OCI-LY3 (cell line): ENCODE data around the gene CRISP1.

Experiments used
- EZH2phosphoT487 ChIP-seq: fragments of 200-600 bp; shearing (Covaris generic); IDR thresholded peaks from 2 replicates; pipeline ENCODE4 v1.6.1; 2018; ENCODE audit warnings: antibody characterized with exemption, mixed run types, low read depth
- TF ChIP-seq, protein P1 (sequence below): fragments of 200-600, 300-600 bp; sonication (generic); IDR thresholded peaks from 2 replicates; pipeline ENCODE4 v1.5.1; 2014; ENCODE audit warnings: antibody characterized with exemption, low read length, low read depth

DNA sequence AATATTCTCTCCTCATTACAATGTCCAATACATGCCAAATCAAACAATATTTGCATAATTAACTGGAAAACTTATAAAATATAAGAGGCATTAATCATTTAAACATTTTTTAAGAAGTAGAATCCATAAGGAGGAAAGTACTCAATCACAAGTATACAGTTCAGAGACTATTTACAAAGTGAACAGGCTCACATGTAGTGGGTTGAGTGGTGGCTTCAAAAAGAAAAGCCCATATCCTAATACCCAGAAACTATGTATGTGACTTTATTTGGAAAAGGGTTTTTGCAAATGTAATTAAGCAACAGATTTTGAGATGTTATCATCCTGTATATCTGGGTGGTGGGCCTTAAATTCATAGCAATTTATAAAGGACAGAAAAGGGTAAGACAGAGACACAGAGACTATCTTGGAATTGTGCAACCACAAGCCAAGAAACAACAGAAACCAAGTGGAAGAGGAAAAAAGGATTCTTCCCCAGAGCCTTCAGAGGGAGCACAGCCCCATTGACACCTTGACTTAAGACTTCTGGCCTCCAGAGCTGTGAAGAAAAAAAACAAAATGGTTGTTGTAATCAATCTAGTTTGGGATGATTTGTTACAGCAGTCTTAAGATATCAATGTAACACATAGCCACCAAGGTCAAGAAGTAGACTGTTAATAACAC is 32.7 kb upstream of the CRISP1 start:
- TF ChIP-seq, protein P1, sequence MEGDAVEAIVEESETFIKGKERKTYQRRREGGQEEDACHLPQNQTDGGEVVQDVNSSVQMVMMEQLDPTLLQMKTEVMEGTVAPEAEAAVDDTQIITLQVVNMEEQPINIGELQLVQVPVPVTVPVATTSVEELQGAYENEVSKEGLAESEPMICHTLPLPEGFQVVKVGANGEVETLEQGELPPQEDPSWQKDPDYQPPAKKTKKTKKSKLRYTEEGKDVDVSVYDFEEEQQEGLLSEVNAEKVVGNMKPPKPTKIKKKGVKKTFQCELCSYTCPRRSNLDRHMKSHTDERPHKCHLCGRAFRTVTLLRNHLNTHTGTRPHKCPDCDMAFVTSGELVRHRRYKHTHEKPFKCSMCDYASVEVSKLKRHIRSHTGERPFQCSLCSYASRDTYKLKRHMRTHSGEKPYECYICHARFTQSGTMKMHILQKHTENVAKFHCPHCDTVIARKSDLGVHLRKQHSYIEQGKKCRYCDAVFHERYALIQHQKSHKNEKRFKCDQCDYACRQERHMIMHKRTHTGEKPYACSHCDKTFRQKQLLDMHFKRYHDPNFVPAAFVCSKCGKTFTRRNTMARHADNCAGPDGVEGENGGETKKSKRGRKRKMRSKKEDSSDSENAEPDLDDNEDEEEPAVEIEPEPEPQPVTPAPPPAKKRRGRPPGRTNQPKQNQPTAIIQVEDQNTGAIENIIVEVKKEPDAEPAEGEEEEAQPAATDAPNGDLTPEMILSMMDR: no peak
- no peak for TF ChIP-seq EZH2phosphoT487
